Muscle layer of duodenum (tissue), 2 donors: ENCODE measurements around the gene ACADSB.

Experiments
- H3K27ac ChIP-seq: one replicate; pipeline ENCODE4 v1.7.0; 2013; ENCODE audit warnings: mild to moderate bottlenecking, low read length
- H3K27me3 ChIP-seq: one replicate; pipeline ENCODE4 v1.7.0; 2013; ENCODE audit warnings: low read depth, mild to moderate bottlenecking, control low read depth, low read length
- H3K36me3 ChIP-seq, 2 donors: one replicate each; pipeline ENCODE4 v1.7.0; 2013; ENCODE audit warnings: low read length in 2 of 2, control low read depth in 1 of 2, mild to moderate bottlenecking in 1 of 2; ENCODE audit not compliant: insufficient read depth in 2 of 2, control insufficient read depth in 1 of 2
- H3K4me1 ChIP-seq, 2 donors: one replicate each; pipeline ENCODE4 v1.7.0; 2013; ENCODE audit warnings: low read length in 2 of 2, mild to moderate bottlenecking in 2 of 2, control low read depth in 1 of 2, moderate library complexity in 1 of 2; ENCODE audit not compliant: insufficient read depth in 2 of 2, control insufficient read depth in 1 of 2
- H3K4me3 ChIP-seq, 2 donors: one replicate each; pipeline ENCODE4 v1.7.0; 2013; ENCODE audit warnings: low read length in 2 of 2, low read depth in 1 of 2, mild to moderate bottlenecking in 1 of 2
- H3K9me3 ChIP-seq, 2 donors: one replicate each; pipeline ENCODE4 v1.7.0; 2013; ENCODE audit warnings: low read length in 2 of 2, control low read depth in 1 of 2, mild to moderate bottlenecking in 1 of 2; ENCODE audit not compliant: control insufficient read depth in 1 of 2
- donor health status: healthy.

ACADSB gene

GRCh38 chr10:122988501-122988900 lies 20.3 kb upstream of the ACADSB start:
- Histone ChIP-seq H3K4me3 (no peak overlapping the region), H3K27ac (no peak overlapping the region), H3K36me3 (peaks cover 6 to 10% of the 10 kb centered on the region in 2 donors), H3K9me3 (no peaks in the 10 kb centered on the region), H3K27me3 (no peaks in the 10 kb centered on the region), H3K4me1 (no peaks in the 10 kb centered on the region)

GRCh38 chr10:122990278-122990677 lies 18.5 kb upstream of the ACADSB start:
- Histone ChIP-seq H3K9me3 (no peaks in the 10 kb centered on the region), H3K36me3 (peaks cover 21 to 27% of the 10 kb centered on the region in 2 donors), H3K4me3 (no peak overlapping the region), H3K27me3 (no peaks in the 10 kb centered on the region), H3K27ac (no peak overlapping the region), H3K4me1 (no peaks in the 10 kb centered on the region)

- Histone ChIP-seq H3K36me3 (peaks cover 23 to 38% of the 10 kb centered on the region in 2 donors), H3K4me1 (no peaks in the 10 kb centered on the region), H3K27ac (no peak overlapping the region)
Observed at GRCh38 chr10:122992031-122992585, 16.7 kb upstream of the ACADSB start.

GRCh38 chr10:122993797-122994336 lies 14.9 kb upstream of the ACADSB start:
- H3K36me3 ChIP-seq: peaks cover 23 to 42% of the 10 kb centered on the region in 2 donors
- H3K4me3 ChIP-seq: no peak overlapping the region
- no peaks in the 10 kb centered on the region for H3K27me3 ChIP-seq
- H3K27ac ChIP-seq: no peak overlapping the region
- H3K4me1 ChIP-seq: peaks cover 0 to under 1% of the 10 kb centered on the region in 2 donors
- no peaks in the 10 kb centered on the region for H3K9me3 ChIP-seq

More at GRCh38 chr10:122992031-122992585, 16.7 kb upstream of the ACADSB start:
- Histone ChIP-seq H3K27me3 (no peaks in the 10 kb centered on the region), H3K9me3 (no peaks in the 10 kb centered on the region), H3K4me3 (no peak overlapping the region)

GRCh38 chr10:122995936-122996335 lies 12.9 kb upstream of the ACADSB start:
- H3K4me3 ChIP-seq: no peak overlapping the region
- H3K36me3 ChIP-seq: peaks cover 23 to 42% of the 10 kb centered on the region in 2 donors
- H3K27ac ChIP-seq: no peak overlapping the region
- peaks cover 0 to 16% of the 10 kb centered on the region in 2 donors for H3K4me1 ChIP-seq
- H3K9me3 ChIP-seq: no peaks in the 10 kb centered on the region
- H3K27me3 ChIP-seq: no peaks in the 10 kb centered on the region

- peaks cover 0 to 16% of the 10 kb centered on the region in 2 donors for H3K4me1 ChIP-seq
- H3K27ac ChIP-seq: no peak overlapping the region
- no peaks in the 10 kb centered on the region for H3K27me3 ChIP-seq
- H3K36me3 ChIP-seq: peaks cover 17 to 32% of the 10 kb centered on the region in 2 donors
- H3K9me3 ChIP-seq: no peaks in the 10 kb centered on the region
- no peak overlapping the region for H3K4me3 ChIP-seq
Observed at GRCh38 chr10:122997864-122998263, 10.9 kb upstream of the ACADSB start.

GRCh38 chr10:122998360-122998917 lies 10.4 kb upstream of the ACADSB start:
- H3K4me1 ChIP-seq: peaks cover 0 to 16% of the 10 kb centered on the region in 2 donors
- no peaks in the 10 kb centered on the region for H3K9me3 ChIP-seq
- H3K27ac ChIP-seq: no peak overlapping the region
- H3K4me3 ChIP-seq: no peak overlapping the region
- H3K27me3 ChIP-seq: no peaks in the 10 kb centered on the region
- peaks cover 17 to 32% of the 10 kb centered on the region in 2 donors for H3K36me3 ChIP-seq

GRCh38 chr10:122998934-122999333 lies 9.9 kb upstream of the ACADSB start:
- no peak overlapping the region for H3K4me3 ChIP-seq
- H3K36me3 ChIP-seq: peaks cover 13 to 28% of the 10 kb centered on the region in 2 donors
- no peaks in the 10 kb centered on the region for H3K9me3 ChIP-seq
- peaks cover 0 to 19% of the 10 kb centered on the region in 2 donors for H3K4me1 ChIP-seq
- no peak overlapping the region for H3K27ac ChIP-seq
- no peaks in the 10 kb centered on the region for H3K27me3 ChIP-seq

GRCh38 chr10:122999347-122999746 lies 9.5 kb upstream of the ACADSB start:
- Histone ChIP-seq H3K4me3 (no peak overlapping the region), H3K4me1 (peaks cover 0 to 23% of the 10 kb centered on the region in 2 donors), H3K9me3 (no peaks in the 10 kb centered on the region), H3K36me3 (peaks cover 9 to 24% of the 10 kb centered on the region in 2 donors), H3K27ac (no peak overlapping the region), H3K27me3 (no peaks in the 10 kb centered on the region)

GRCh38 chr10:123000155-123000554 lies 8.7 kb upstream of the ACADSB start:
- Histone ChIP-seq H3K4me1 (peaks cover 0 to 28% of the 10 kb centered on the region in 2 donors), H3K27me3 (no peaks in the 10 kb centered on the region), H3K36me3 (peaks cover 3 to 16% of the 10 kb centered on the region in 2 donors), H3K27ac (no peak overlapping the region), H3K9me3 (no peaks in the 10 kb centered on the region), H3K4me3 (no peak overlapping the region)

- no peak overlapping the region for H3K4me3 ChIP-seq
- H3K27me3 ChIP-seq: no peaks in the 10 kb centered on the region
- H3K9me3 ChIP-seq: no peaks in the 10 kb centered on the region
- peaks cover 0 to 36% of the 10 kb centered on the region in 2 donors for H3K4me1 ChIP-seq
- H3K27ac ChIP-seq: no peak overlapping the region
- peaks cover 0 to 4% of the 10 kb centered on the region in 2 donors for H3K36me3 ChIP-seq
Observed at GRCh38 chr10:123001370-123001769, 7.4 kb upstream of the ACADSB start.
